ENCODE results near the gene RPL10A.

- no peak for TF ChIP-seq POLR2A (IDR thresholded peaks at IDR 0.05)
- TF ChIP-seq, protein P1, sequence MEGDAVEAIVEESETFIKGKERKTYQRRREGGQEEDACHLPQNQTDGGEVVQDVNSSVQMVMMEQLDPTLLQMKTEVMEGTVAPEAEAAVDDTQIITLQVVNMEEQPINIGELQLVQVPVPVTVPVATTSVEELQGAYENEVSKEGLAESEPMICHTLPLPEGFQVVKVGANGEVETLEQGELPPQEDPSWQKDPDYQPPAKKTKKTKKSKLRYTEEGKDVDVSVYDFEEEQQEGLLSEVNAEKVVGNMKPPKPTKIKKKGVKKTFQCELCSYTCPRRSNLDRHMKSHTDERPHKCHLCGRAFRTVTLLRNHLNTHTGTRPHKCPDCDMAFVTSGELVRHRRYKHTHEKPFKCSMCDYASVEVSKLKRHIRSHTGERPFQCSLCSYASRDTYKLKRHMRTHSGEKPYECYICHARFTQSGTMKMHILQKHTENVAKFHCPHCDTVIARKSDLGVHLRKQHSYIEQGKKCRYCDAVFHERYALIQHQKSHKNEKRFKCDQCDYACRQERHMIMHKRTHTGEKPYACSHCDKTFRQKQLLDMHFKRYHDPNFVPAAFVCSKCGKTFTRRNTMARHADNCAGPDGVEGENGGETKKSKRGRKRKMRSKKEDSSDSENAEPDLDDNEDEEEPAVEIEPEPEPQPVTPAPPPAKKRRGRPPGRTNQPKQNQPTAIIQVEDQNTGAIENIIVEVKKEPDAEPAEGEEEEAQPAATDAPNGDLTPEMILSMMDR (IDR thresholded peaks at IDR 0.05): no peak
Observed at GRCh38 chr6:35419961-35420360, 48.2 kb upstream of the RPL10A start.

Measured in upper lobe of left lung (tissue), 4 donors.